Activated naive CD8-positive, alpha-beta T cell treated with anti-CD3 and anti-CD28 coated beads for 36 hours (primary cell): ENCODE results near the gene CCDC171. TPM values are rescaled to one million over a fixed set of nuclear protein-coding genes. Genes with fewer than 3 reads are reported as not detected.
A peak's percentile ranks its signal among the peaks of the same experiment; 100 is the strongest.
"Not testable (repeated sequence)": the region's sequence is repeated elsewhere in the genome, so short reads cannot be mapped to it uniquely, and the experiment has no call there.

Experiments used
- DNase-seq: peaks from one replicate; pipeline ENCODE4 v3.0.0; 2021
- H3K27ac Mint-ChIP-seq: one replicate; pipeline ENCODE4 v1.8.0; 2022; ENCODE audit warnings: mild to moderate bottlenecking, moderate library complexity, mixed read lengths
- H3K27me3 Mint-ChIP-seq: one replicate; pipeline ENCODE4 v1.8.0; 2022; ENCODE audit warnings: mild to moderate bottlenecking, mixed read lengths
- H3K36me3 Mint-ChIP-seq: one replicate; pipeline ENCODE4 v1.8.0; 2021; ENCODE audit warnings: mild to moderate bottlenecking, mixed read lengths
- H3K4me1 Mint-ChIP-seq: one replicate; pipeline ENCODE4 v1.8.0; 2021; ENCODE audit warnings: mixed read lengths
- H3K4me3 Mint-ChIP-seq: one replicate; pipeline ENCODE4 v1.8.0; 2022; ENCODE audit warnings: mild to moderate bottlenecking, moderate library complexity, mixed read lengths
- H3K9me3 Mint-ChIP-seq: one replicate; pipeline ENCODE4 v1.8.0; 2022; ENCODE audit warnings: mixed read lengths
- total RNA-seq, 2 experiments: library from RNA; stranded (reverse); gene quantifications; one replicate each; pipeline ENCODE4 v1.2.3, GENCODE V29; 2021

Gene CCDC171
- total RNA-seq = 1 to 10 TPM; 1.9 to 2.4 TPM

DNA sequence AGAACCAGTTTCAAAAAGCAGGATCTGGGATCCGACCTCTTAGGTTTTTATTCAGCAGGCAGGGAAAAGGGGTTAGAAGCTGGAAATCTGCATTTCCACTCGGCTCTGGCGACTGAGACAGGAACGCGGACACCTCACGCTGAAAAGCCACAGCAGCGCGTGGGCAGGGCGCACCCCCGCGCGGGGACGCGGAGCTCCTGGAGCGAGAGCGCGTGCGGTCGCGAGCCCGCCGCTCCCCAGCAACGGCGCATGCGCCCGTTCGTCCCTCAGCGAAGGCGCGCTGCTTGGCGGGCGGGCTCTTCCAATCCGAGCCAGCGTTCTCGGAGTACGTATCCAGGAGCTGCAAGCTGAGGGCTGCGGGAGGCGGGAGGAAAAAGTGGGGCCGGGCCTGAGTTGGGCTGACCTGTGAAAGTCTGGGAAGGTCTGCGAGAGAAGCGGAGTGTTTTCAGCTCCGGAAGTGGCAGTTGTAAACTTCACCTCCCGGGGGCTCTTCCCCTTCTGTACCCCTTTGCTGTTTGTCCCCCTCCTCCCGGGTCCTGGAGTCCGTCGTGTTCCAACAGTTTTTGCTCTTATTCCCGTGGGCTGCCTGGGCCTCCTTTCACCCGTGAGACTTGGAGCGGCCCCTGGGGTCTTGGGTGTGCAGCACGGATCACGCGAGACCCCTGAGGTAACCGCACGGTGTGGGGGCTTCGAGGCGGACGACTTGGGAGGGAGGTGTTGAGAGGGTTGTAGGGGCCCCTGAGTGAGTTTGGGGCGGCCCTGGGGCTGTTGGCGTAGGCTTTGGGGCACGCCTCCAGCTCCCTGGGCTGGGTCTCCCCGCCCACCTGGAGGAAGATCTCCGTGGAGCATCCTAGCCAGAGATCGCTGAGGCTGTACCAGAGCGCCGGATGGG lies at the start of gene CCDC171:
TSS of gene CCDC171 (plus strand) at position 408 of the 892 bp plus-strand sequence. CDS start 11,046 bp downstream, outside the sequence.
- Mint-ChIP-seq H3K4me3 (peak within 1 kb of the TSS; percentile 86), H3K9me3 (no peaks in the 10 kb centered on the region), H3K4me1 (peaks cover 12% of the 10 kb centered on the region), H3K27ac (peak within 1 kb of the TSS; percentile 87), H3K27me3 (peaks cover 4% of the 10 kb centered on the region), H3K36me3 (no peaks in the 10 kb centered on the region)
- DNase-seq = peak; percentile 91

DNA sequence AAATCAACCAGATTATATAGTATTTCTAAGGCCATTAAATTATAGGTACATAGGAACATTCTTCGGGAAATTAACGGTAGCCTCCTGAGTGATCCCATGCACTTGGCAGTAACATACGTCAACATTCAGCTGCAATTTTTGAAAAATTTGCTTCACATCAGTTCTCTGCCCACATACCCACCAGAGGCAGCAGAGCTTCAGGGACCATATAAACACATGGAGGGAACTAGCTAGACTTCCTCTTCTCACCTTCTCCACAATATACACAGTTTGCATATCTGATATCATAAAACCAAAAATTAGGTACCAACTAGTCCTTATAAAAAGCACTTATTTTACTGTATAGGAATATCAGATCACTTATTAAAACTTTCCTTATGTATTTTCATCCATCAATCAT lies 46.9 kb upstream of the CCDC171 start:
- peaks cover 66% of the 10 kb centered on the region for H3K36me3 Mint-ChIP-seq
- peaks cover under 1% of the 10 kb centered on the region for H3K27me3 Mint-ChIP-seq
- no peak overlapping the region for H3K4me3 Mint-ChIP-seq
- H3K4me1 Mint-ChIP-seq = peaks cover 50% of the 10 kb centered on the region
- H3K9me3 Mint-ChIP-seq = no peaks in the 10 kb centered on the region
- no peak overlapping the region for H3K27ac Mint-ChIP-seq
- DNase-seq = no peak

DNA sequence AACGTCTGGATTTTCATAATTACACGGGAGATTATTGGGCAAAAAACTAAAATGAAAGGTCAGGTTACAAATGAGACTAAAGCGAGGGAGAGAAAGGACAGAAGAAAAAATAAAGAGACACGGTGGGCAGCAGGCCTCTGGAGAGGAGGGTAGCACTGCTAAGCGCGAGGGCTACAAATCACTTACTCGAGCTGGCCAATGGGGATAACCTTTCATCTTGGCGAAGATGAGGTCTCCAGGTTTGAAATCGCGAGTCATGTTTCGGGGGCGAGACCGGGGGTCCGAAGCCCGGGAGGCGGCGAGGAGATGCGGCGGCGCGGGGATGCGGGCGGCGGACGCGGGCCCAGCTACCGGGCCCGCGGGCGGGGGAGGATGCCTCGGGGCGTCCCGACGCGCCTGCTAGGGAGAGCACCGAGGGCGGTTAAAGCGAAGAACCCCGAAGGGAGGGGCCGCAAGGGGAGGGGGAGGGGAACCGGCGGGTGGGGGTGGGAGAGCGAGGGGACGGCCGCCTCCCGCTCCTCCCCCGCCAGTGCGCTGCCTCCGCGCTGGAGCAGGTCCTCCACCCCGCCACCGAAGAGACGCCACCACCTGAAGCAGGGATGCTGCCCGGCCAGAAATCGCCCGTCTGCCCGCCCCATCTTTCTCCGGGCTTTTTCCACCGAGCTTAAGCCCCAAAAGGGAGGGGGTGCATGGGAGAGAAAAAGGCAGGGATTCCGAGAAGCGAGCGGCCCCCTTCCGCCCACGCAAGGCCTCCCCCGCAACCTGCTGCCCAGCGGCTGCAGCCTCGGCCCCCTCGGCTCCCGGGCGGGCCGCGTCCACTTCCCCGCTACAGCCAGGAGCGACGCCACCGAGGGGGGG lies 42.7 kb upstream of the CCDC171 start:
- peak; percentile 63 for DNase-seq
- Mint-ChIP-seq H3K27ac (peak overlapping the region; percentile 97), H3K27me3 (peaks cover 4% of the 10 kb centered on the region), H3K4me3 (peak overlapping the region; percentile 91), H3K36me3 (peaks cover 38% of the 10 kb centered on the region), H3K4me1 (peaks cover 46% of the 10 kb centered on the region), H3K9me3 (no peaks in the 10 kb centered on the region)

DNA sequence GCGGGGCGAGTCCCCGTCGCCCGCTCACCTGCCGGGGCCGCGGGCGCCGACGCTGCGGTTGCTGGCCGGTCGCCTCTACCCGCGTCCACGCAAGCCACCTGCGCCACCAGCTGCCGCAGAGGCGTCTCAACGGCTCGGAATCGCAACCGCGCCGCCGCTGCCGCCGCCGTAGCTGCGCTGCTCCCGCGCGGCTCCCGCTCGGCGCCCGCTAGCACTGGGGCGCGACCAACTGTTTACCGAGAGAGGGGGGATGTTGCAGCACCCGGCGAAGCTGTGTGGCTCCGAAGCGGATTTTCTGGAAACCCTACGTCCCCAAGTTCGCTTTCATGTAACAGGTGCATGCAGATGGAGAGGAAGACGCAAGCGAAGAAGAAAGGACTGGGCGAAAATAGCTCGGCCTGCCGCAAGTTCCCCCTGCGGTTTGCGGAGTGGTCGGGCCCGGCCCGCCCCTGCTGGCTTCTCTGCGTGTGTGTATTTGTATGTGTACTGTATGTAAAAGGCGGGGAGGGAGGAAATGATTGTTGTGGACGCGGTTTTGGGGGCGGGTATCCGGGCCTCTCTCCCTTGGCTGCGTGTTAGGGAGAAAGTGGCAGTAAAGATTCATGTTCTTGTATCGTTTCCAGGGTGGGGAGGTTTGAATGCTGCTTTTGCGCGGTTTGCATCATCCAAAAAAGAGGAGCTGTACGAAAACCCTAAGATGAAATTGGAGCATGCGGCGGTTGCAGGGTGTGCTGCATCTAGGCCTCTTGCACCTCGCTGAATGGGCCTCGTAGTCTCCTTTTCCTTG lies 41.9 kb upstream of the CCDC171 start, which contains the start of gene PSIP1:
TSS of gene PSIP1 (minus strand) at position 182 of the 787 bp plus-strand sequence. CDS start 782 bp downstream, outside the sequence.
- Mint-ChIP-seq H3K27ac (peak within 1 kb of the TSS; percentile 100), H3K36me3 (peaks cover 33% of the 10 kb centered on the region), H3K4me1 (peaks cover 42% of the 10 kb centered on the region), H3K4me3 (peak within 1 kb of the TSS; percentile 92), H3K27me3 (peaks cover 4% of the 10 kb centered on the region), H3K9me3 (no peaks in the 10 kb centered on the region)
- peak; percentile 86 for DNase-seq

DNA sequence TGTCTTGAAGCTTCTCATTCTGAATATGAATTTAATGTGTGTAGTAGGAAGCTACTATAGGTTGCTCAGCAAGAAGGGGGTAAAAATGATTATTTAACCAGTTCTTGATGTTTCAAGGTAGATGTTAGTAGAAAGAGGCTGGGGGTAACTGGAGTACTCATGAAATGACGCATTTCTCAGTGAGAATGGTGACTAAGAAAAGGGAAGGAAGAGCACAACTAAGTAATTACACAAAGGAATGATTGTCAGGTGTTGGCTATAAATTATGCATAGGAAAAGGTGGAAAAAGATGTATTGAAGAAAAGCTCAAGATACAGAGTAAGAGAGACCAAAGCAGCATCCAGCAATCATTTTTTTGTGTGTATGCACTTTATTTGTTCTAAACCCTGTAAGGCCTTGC lies 40.6 kb upstream of the CCDC171 start:
- peak overlapping the region; percentile 1 for H3K27ac Mint-ChIP-seq
- DNase-seq = no peak
- H3K36me3 Mint-ChIP-seq = peaks cover 22% of the 10 kb centered on the region
- H3K4me1 Mint-ChIP-seq = peaks cover 33% of the 10 kb centered on the region
- peaks cover 4% of the 10 kb centered on the region for H3K27me3 Mint-ChIP-seq
- H3K9me3 Mint-ChIP-seq = no peaks in the 10 kb centered on the region
- H3K4me3 Mint-ChIP-seq = no peak overlapping the region

DNA sequence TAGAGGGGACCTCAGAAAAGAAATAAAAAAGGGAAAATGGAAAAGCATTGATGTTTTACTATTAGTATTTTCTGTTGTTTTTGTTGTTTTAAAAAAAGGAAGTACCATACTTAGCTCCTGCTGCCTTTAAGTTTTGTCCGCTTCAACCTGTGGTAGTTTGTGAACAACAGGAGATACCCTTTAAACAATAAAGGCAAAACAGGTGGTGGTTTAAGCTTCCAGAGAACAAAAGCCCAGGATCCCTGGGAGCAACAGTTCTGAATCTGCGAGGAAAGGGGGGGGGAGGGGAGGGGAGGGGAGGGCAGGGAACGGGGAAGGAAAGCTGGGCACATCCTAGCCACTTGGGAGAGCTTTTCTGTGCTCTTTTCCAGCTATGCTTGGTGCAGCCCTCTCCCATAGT lies 40.0 kb upstream of the CCDC171 start:
- H3K4me1 Mint-ChIP-seq = peaks cover 29% of the 10 kb centered on the region
- H3K9me3 Mint-ChIP-seq = no peaks in the 10 kb centered on the region
- no peak overlapping the region for H3K27ac Mint-ChIP-seq
- DNase-seq = no peak
- no peak overlapping the region for H3K4me3 Mint-ChIP-seq
- H3K27me3 Mint-ChIP-seq = peaks cover 4% of the 10 kb centered on the region
- peaks cover 19% of the 10 kb centered on the region for H3K36me3 Mint-ChIP-seq

DNA sequence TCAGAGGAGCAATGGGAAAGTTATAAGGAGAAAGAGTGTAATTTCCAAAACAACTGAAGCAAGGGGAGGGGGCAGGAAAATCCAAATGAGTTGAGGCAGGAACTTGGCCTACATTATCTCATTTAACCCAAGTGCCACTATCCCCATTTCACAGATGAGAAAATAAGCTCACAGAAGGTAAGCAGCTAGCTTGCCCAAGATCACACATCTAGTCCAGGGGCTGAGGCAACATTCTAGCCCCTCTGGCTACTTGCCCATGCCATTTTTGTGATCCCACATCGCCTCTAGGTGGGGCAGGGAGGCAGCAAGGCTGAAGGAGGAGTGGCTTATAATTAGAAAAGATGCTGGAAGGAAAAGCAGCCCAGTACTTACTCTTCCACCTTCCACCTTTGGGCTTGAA lies 39.5 kb upstream of the CCDC171 start:
- Mint-ChIP-seq H3K9me3 (no peaks in the 10 kb centered on the region), H3K4me1 (peaks cover 25% of the 10 kb centered on the region), H3K27ac (no peak overlapping the region), H3K4me3 (no peak overlapping the region), H3K36me3 (peaks cover 14% of the 10 kb centered on the region), H3K27me3 (peaks cover 4% of the 10 kb centered on the region)
- DNase-seq = peak; percentile 17

DNA sequence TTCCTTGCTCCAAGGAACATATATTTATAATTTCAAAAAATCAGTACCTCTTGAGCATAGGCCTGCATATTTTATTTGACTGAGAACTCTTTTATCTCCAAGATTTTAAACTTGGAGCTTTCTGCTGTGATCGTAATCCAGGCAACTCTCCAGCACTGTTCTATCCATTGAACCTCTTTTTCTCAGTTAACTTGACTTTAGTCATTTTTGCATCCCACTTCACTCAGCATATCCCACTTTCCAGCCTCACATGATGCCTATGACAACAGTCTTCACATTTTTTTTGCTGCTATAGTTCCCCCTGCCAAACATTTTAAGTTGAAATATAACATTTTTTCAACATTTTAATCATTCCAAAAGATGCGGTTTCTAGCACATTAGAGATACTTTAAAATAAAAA lies 33.0 kb upstream of the CCDC171 start:
- no peaks in the 10 kb centered on the region for H3K9me3 Mint-ChIP-seq
- H3K4me1 Mint-ChIP-seq = peaks cover 4% of the 10 kb centered on the region
- H3K36me3 Mint-ChIP-seq = no peaks in the 10 kb centered on the region
- DNase-seq = no peak
- no peaks in the 10 kb centered on the region for H3K27me3 Mint-ChIP-seq
- H3K27ac Mint-ChIP-seq = no peak overlapping the region
- no peak overlapping the region for H3K4me3 Mint-ChIP-seq

DNA sequence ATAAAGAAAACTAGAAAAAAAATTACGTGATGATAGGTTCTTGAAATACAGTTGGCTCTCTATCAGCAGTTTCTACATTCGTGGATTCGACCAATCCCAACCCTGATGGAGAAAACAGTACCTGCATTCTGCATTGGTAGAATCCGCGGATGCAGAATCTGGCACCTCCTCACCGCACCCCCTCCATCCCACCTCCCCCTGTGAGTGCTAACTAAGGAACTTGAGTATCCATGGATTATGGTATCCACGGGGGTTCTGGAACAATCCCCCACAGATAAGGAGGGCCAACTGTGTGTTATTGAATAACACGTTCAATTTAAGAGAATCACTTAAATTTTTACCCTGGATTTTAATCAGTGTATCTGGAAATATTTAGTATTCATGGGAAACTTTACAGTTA lies 31.6 kb upstream of the CCDC171 start:
- H3K4me3 Mint-ChIP-seq = no peak overlapping the region
- no peak for DNase-seq
- no peaks in the 10 kb centered on the region for H3K27me3 Mint-ChIP-seq
- H3K9me3 Mint-ChIP-seq = no peaks in the 10 kb centered on the region
- H3K27ac Mint-ChIP-seq = no peak overlapping the region
- no peaks in the 10 kb centered on the region for H3K36me3 Mint-ChIP-seq
- H3K4me1 Mint-ChIP-seq = peaks cover 4% of the 10 kb centered on the region

DNA sequence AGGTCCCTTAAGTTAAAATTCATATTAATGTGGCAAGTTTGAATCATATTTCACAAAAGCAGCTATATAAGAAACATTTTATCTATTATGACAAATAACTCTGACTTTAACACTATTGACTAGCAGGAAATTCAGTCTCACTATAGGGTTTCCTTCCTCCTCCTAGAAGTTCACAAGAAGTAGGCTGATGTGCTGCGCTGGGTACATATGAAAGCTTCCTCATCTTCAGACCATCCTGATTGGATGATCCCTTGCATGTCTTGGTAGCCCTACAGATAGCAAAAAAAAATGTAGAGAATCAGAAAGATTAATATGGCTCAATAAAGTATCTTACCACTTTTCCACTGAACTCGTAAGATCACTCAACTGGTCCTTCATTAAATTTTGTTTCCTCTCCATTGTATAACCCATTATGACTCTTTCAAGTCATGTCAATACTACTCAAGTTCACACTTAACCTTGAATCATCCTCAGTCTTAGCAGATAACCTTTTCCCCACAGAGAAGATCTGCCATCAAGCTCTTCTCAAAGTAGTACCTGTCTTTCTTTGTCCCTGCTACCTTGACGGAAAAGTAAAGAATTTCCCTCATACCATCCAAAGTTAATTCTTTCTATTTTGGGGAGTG lies 30.6 kb upstream of the CCDC171 start:
- Mint-ChIP-seq H3K4me1 (peaks cover 4% of the 10 kb centered on the region), H3K27ac (no peak overlapping the region), H3K4me3 (no peak overlapping the region), H3K9me3 (no peaks in the 10 kb centered on the region), H3K27me3 (no peaks in the 10 kb centered on the region), H3K36me3 (no peaks in the 10 kb centered on the region)
- DNase-seq = no peak

DNA sequence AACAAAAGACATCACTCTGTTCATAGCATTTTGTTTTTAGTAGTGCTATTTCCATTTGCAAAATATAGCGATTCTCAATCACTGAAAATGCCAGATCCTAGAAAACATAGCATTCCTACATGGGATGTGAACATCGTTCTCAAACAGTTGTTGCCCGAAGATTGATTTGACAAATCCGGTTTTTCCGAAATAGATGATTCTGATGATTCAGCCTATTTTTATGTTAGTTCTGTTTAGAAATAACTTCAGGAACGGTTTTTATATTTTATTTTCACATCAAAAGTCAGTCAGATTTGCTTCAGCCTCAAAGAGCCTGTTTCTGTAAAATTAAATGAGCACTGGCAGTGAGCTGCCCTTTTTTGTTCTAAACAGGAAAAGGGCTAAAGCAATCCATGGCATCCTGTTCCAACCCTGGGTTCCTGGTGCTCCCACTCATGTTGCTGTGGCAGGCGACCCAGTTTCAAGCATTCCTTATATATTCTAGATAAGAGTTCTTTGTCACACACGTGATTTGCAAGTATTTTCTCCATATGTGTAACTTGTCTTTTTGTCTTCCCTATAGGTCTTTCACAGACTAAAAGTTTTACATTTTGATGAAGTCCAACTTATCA lies 27.9 kb upstream of the CCDC171 start:
- H3K27ac Mint-ChIP-seq = no peak overlapping the region
- no peak for DNase-seq
- H3K4me3 Mint-ChIP-seq = no peak overlapping the region
- peaks cover 8% of the 10 kb centered on the region for H3K4me1 Mint-ChIP-seq
- no peaks in the 10 kb centered on the region for H3K36me3 Mint-ChIP-seq
- no peaks in the 10 kb centered on the region for H3K27me3 Mint-ChIP-seq
- H3K9me3 Mint-ChIP-seq = no peaks in the 10 kb centered on the region

DNA sequence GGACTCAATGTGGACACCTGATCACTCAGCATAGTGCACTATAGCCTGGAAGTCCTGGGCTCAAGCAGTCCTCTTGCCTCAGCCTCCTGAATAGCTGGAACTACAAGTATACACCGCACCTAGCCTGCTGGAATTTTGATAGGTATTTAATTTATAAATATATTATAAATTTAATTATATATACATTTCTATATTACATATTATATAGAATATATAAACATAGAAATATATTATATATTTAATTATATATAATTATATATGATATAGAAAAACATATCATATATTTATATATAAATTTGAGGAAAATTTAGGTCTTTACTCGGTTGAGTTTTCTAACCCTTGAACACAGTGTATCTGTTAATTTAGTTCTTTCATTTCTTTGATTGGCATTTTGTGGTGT lies 26.9 kb upstream of the CCDC171 start:
- Mint-ChIP-seq H3K27me3 (no peaks in the 10 kb centered on the region), H3K27ac (no peak overlapping the region), H3K4me1 (peaks cover 10% of the 10 kb centered on the region), H3K9me3 (no peaks in the 10 kb centered on the region), H3K4me3 (no peak overlapping the region), H3K36me3 (no peaks in the 10 kb centered on the region)
- DNase-seq = no peak

DNA sequence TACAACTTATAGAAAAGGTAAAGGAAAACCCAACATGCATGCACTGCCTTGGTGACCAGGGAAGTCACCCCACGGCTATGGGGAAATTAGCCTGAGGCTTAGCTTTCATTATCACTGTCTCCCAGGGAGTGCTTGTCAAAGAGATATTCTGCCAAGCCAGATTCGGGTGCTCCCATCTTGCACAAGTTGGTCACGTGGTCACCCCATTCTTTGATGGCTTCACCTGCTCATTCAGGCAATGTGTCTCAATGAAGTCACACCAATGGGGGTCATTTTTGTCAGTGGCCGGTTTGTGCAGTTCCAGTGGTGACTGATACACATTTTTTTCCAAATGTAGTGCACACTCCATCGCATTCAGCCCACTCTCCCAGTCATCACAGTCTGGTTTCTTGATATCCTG lies 25.8 kb upstream of the CCDC171 start:
- H3K36me3 Mint-ChIP-seq, H3K27ac Mint-ChIP-seq, H3K27me3 Mint-ChIP-seq: not testable (repeated sequence)

More for the DNA sequence above, 25.8 kb upstream of the CCDC171 start:
- H3K4me3 Mint-ChIP-seq, DNase-seq, H3K9me3 Mint-ChIP-seq: not testable (repeated sequence)
- H3K4me1 Mint-ChIP-seq = peaks cover 13% of the 10 kb centered on the region
